Cortex of kidney (tissue), 1 donor: ENCODE measurements around the gene VAV2.
"Not testable (repeated sequence)": the region's sequence is repeated elsewhere in the genome, so short reads cannot be mapped to it uniquely, and the experiment has no call there.

Source experiments
- DNase-seq: peaks from one replicate; lab custom pipeline; 2025; lab: John Stamatoyannopoulos, UW

Gene VAV2

DNA sequence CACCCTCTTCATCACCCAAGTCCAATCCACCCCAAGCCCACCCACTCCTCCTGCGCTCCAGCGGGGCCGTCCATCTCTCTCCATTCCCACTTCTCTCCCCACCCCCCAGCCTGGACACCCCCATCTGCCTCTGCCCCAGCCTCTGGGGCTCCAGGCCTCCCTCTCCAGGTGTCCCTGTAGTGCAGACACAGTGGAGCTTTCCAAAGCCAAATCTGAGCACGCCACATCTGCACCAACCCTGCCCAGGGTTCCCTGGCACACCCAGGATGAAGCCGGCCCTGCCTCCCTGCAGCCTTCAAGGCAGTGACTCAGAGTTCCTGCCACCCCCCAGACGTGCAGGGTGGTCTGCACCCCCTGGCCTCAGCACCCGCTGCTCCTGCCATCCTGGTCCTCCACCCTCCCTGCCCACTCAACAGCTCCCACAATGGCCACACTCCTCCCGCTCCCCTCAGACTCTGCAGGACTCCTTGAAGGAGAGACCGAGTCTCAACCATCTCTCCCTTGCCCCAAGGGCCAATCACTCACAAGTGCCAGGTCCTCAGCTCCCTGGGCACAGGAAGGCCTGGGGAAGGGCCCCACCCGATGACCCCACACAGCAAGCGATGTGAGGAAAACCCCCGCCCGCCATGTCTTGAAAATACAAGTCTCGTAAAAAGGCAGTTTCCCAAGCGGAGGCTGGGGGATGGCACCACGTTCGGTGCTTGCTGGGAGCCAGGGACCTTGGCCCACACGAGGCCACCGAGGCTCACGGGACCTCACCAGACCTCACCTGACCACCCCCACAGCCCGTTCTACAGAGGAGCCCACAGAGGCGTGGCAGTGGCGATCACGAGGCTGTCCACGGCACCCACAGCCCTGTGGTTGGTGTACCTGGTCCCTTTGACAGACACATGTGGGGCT, 22.2 kb downstream of the VAV2 start:
- no peak for DNase-seq

DNA sequence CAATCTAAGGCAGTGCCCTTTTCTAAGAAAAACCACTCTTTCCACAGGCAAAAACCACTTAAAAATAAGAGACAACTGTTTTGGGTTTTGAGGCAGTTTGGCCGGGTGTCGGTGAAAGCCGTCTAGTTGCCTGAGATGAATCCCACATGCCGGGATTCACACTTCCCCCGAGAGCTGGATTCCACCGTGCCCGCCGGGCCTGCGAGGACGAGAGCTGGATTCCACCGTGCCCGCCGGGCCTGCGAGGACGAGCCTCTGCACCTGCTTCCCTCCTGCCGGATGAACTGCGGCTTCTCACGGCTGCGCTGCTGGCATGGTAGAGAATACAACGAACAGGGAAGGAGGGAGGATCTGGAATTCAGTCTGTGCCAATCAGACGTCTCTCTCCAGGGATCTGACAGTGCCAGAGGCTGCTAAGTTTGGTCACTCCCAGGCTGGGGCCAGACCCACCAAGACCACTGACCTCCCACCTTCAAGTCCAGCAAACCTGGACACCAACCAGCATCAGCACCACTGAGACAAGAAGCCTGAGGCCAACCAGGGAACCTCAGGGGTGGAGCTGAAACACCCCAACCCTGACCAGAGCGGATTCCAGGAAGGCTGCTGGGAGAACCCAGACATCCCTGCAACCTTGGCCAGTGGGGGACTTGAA, 23.0 kb downstream of the VAV2 start:
- DNase-seq: no peak

DNA sequence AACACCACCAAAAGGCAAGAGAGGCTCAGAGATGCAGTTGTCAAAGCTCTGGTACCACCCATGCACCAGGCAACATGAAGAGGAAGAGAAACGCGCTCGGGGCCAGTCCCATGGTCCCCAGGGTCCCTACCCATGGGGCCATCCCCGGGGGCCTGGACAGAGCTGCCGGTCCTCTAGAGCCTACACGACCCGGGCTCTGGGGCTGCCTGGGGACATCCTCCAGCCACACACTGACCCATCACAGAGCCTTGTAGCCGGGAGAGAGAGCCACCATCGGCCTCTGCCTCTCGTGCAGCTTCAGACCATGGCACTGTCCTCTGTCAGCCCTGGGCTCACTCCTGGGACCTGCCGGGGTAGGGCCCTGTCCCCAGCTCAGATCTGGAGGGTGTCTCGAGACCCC, 23.7 kb downstream of the VAV2 start:
- DNase-seq: no peak

DNA sequence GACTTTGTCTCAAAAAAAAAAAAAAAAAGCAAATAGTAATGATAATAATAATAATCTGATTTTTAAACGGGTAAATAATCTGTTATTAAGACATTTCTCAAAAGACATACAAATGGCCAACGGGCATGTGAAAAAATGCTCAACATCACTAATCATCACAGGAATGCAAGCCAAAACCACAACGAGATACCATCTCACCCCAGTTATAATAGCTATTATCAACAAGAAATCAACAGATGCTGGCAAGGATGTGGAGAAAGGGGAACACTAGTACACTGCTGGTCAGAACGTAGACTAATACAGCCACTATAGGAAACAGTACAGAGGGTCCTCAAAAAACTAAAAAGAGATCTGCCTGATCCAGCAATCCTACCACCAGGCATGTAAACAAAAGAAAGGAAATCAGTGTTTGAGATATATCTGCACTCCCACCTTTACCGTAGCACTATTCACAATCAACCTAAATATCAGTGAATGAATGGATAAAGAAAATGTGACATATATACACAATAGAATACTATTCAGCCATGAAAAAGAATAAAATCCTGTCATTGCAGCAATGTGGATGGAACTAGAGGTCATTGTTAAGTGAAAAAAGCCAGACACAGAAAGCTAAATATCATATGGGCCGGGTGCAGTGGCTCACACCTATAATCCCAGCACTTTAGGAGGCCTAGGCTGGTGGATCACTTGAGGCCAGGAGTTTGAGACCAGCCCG, 24.9 kb downstream of the VAV2 start:
- no peak for DNase-seq

DNA sequence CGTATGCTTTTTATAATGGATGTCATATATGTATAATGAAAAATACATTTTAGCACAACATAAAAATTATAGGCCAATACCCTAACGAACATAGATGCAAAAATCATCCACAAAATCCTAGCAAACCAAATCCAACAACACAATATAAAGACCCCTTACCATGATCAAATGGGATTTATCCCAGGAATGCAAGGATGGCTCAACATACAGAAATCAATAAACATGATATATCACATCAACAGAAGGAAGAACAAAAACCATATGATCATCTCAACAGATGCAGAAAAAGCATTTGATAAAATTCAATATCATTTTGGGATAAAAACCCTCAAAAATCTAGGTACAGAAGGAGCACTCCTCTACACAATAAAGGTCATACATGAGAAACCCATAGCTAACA, 27.7 kb downstream of the VAV2 start:
- DNase-seq: no peak

DNA sequence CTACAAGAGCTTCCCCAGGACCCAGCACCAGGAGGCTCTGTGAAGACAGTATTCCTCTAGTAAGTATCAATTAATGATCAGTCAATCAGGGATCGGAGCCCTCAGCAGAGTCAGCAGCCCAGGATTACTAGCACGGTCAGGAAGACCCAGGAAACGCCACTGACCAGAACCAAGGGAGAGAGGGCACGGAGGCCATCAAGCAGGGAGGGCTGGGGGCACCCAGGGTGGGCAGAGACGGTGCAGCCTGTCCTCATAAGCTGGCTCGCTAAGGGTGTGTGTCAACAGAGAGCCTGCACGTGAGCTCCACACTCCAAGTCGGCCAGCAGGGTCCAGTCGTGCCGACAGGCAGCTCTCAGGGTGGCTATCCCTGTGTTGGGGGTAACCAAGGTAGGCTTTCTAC, 29.0 kb downstream of the VAV2 start:
- DNase-seq: no peak

DNA sequence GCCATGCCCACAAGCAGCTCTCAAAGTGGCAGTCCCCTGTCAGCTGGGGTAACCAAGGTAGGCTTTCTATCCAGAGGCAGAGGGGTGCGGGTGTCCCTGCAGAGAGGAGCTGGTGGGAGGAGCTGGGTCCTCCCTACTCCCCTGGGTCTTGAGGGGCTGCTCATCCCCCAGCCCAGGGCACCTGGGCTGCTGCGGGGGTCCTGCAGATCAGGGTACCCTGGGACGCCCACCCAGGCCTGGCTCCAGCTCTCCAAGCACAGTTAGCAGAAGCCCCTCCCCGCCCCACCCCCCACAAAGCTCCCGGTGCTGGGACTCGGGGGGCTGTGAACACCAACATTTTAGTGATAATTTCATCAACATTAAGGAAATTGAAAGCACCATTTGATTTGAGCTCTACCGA, 29.8 kb downstream of the VAV2 start:
- DNase-seq: no peak

DNA sequence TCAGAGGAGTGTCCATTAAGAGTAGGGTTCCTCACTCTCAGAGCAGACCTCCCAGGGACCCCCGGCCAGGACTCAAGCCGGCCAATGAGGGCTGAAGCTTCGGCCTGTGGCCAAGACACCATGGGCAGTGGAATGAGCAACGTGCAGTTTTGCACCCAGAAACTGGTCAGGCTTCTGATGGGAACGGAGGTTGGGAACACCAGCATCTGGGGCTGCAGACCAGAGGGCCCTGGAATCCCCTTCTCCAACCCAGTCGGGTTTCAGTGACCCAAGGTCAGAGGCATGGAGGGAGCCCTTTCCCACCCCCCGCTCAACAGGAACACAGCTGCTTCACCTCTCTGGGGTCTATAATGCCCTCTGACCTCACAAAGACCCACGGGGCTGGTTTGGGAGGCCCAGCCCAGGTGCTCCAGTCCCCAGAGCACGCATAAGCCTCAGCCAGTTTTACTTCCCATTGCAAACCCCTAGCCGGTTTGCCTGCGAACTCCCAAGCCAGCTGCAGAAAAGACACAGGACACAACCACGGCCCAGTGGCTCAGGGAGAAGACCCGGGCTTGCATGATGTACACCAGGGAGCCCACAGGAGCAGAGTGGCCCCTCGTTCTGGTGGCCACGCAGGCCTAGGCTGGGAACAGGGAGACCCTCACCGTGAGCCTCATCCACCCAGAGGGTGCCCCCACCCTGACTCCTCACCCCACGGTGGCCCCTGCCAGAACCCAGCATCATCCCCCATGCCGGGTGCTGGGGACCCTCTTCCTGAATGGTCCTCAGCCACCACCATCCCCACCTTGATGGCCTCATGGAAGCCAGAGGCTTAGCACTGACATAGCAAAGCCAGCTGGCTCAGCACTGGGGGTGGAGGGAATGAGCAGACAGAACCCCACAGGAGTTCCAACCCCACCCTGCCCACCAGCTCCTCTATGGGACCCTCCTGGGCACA, 30.6 kb downstream of the VAV2 start:
- DNase-seq: no peak

DNA sequence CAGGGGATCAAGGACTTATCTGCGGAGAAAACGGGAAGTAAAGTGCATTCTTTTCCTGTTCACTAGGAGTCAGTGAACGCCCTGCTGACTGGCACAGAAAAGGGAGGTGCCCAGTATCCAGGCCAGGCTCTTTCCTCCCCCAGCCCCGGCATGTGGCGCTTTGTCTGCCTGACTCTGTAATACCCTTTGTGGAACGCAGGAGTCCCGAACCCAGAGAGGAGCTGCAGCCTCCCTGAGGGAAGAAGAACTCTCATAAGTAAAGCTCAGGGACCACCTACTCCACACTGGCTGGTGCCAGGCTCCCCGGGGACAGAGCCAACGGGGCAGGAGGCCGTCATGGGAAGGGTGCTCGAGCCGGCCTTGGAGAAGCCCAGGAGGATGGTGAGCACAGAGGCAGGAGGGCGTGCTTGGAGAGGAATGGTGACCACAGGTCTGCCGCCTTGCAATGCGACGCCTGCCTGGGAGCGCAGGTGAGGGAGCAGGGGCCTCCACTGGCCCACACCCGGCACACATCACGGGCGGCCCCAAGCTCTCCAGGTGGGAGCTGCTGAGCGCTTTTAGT, 31.5 kb downstream of the VAV2 start:
- DNase-seq: no peak

DNA sequence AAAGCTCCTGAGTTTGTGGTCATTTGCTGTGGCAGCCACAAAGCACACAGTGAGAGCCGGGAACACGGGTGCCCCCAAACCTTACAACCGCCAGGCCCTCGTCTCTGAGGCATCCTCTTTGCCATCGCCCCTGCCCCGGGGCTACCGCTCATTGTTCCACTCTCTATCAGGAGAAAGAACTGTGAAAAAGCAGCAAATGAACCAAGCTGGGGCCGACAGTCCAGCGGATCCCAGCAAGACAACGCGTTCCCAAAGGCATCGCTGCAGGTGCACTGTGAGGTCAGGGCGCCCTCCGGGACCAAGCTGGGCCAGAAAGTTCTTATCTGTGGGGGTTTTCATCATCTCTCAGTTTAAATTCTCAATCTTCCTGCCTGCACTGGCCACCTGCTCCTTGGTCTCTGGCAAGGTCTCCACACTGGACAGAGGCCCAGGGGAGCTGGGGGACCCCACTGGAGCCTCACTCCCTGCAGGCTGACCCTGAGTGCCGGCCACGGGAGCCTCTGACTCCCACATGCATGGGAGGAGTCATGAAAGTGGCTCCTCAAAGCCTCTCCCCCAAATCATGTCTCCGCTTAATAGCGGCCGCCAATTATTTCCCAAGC, 32.1 kb downstream of the VAV2 start:
- no peak for DNase-seq

DNA sequence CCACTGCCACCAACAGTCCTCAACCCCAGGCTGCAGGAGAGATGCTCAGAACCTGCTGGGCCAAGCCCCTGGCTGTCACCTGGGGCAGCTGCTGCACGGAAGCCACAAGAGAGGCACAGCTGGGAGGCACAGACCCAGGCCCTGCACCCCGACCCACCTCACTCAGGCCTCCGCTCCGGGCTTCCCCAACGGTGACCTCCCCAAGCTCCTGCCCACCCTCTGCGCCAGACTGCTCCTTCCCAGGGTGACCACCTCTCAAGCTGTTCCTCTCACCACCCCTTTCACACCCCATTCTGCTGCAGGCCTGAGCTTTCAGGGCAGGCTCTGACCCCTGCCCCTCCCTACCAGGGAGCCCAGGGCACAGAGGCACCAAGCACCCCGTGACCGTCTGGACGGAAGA, 33.0 kb downstream of the VAV2 start:
- DNase-seq: no peak

DNA sequence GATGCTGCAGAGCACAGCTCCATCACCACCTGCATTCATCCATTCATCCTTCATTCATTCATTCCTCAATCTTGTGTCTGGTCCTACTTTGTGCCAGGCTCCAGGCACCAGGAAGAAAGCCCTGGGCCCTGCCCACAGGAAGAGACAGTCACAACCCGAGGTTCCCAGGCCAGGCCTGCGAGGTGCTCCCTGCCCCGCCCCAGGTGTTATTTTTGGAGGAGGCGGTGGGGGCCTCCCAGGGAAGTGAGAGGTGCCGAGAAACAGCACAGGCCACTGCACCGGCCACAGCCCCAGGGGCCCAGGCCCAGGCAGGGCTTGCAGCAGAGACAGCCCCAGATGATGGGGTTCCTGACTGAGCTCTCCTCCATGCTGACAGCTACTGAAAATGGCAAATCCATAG, 33.4 kb downstream of the VAV2 start:
- no peak for DNase-seq

DNA sequence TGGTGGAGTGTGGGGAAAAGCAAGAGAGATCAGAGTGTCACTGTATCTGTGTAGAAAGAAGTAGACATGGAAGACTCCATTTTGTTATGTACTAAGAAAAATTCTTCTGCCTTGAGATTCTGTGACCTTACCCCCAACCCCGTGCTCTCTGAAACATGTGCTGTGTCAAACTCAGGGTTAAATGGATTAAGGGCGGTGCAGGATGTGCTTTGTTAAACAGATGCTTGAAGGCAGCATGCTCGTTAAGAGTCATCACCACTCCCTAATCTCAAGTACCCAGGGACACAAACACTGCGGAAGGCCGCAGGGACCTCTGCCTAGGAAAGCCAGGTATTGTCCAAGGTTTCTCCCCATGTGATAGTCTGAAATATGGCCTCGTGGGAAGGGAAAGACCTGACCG, 34.4 kb downstream of the VAV2 start:
- DNase-seq: not testable (repeated sequence)

DNA sequence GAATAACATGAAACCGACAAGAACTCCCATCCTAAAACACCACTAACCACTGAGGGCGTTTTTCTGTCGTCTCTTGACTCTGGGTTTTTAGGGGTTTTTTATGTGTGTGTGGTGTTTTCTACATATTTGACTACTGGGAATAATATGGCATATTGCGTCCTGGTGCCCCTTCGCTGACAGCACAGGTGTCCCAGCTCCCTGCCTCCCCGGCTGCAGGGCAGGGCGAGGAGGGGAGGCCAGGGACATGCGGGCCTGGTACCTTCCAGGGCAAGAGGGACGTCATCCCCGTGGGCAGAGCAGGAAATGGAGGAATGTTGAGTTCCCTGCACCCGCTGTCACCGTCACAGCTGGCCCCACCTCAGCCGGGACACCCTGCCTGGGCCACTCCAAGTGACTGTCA, 34.8 kb downstream of the VAV2 start:
- no peak for DNase-seq

DNA sequence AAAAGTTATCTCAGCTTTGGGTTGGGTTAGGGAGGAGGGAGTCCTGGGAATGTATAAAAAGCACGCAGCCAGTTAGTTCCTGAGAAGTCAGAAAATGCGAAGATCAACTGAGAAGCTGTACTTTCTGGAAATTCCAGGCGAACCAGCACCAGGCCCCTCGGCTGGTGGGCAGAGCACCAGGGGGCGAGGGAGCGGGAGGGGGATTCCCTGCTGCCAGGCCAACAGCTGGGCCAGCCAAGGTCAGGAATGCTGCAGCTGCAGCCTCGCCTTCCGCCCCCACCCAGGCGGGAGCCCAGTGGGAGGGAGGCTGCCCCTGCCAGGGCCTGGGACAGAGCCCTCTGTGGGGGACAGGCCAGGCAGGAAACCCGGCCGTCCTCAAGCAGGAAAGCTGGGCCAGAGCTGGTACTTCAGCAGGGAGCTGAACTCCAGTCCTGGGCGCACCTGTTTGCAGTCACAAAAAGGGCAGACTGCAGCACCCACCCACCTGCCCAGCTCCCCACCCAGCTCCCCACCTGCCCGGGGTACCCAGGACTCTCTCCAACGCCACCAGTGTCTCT, 35.5 kb downstream of the VAV2 start:
- no peak for DNase-seq

DNA sequence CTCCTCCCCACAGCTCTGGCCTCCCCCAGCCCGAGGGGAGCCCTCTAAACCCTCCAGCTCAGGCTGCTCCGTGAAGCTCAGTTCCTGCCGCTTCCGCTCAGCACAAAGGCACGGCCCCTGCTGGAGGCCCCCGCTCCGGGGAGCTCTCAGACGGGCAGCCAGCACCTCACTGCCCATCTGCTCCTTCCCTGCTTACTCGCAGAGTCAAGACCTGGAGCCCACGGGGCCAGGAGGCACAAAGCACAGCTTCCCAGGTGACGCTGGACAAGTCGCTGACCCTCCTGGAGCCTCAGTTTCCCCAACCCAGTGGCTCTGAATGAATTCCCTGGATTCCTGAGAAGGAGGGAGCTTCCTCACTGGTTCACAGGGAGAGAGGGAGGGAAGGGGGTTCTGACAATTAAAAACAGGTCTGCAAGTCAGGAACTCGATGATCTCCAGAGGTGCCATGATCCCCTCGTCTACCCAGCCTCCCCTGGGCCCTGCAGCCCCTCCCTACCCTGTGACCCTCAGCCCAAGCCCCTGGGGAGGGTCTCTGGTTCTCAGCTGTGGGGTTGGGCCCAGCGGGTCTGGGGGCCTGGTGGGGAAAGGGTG, 36.2 kb downstream of the VAV2 start:
- no peak for DNase-seq

DNA sequence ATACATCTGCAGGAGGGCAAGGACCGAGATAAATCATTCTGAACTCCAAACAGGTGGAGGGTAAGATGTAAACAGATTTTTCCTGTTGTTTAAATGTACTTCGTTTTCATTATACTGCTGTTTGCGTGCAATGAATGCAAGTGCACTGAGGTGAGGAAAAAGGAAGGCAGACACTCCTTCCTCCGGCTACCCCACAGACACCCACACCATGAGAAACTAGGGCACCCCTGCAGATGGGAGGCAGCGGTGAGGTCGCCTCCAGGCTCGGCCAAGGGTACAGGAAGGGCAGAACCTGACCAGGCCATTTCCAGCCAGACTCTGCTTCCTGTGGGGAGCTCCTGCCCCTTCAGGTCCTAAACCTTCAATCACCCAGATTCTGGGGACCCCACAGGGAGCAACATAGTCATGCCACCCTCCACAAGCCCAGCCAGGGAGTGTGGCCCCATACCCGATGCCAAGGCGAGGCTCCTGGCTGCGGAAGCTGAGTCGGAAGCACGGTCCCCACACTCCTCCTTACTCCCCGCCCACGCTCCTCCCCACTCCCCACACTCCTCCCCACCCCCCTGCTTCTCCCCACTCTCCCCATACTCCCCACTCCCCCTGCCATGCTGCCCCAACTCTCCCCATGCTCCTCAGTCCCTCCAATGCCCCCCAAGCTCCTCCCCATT, 37.1 kb downstream of the VAV2 start:
- no peak for DNase-seq

DNA sequence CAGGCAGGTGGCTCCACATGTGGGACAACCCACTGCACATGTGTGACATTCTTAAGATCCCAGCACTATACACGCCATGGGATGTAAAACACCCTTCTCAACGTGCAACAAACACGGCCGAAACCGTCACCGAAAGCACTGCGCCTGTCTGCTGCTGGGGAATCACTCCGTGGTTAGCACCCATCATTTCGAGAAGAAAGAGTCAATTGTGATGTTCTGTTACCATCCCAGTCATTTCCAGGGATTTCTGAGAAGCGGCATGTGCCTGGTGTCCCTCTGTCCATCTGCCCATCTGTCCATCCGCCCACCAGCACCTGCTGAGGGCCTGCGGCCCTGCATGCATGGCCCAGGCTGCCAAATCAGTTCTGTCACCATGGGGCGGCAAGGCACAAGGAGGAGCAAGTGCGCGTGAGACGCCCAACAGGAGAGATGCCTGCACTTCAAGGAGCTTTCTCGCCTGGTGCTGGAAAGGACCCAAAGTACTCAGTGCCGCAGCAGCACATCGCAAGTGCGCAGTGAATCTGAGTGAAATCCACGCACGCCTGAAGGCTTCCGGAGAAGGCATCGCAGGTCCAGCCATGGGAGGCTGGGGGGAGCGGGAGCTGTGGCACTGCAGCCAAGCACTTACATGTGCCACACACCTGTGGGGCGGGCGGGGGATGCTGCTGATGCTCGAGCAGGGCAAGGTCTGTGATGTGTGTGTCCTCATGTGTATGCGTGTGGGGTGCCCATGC, 38.0 kb downstream of the VAV2 start:
- DNase-seq: no peak

DNA sequence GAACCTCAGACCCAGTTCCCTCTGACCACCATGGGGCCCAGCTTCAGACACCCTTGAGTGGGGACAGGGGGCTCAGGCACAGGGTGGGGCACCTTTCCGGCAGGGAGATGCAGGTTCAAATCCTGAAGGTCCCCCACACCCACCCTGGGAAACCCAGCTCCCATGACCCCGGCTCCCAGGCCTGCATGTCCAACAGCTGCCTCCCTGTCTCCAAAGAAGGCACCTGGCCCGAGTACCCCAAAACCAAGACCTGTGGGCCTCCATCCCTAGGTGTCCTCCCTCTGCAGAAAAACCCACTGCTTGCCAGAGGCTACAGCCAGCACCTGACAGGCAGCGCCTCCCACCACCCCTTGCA, 38.5 kb downstream of the VAV2 start:
- DNase-seq: no peak
